OCI-LY7 (cell line): ENCODE results near the gene FABP1.
A peak's percentile ranks its signal among the peaks of the same experiment; 100 is the strongest.

Source experiments
- EZH2phosphoT487 ChIP-seq: fragments of 200-600 bp; sonication (generic); IDR thresholded peaks from 2 replicates; pipeline ENCODE4 v1.6.1; 2018; ENCODE audit warnings: low read depth, borderline replicate concordance, mild to moderate bottlenecking, mixed run types, antibody characterized with exemption, low read length, moderate library complexity, mixed read lengths
- TF ChIP-seq, protein P1 (sequence below): fragments of 200-600 bp; sonication (generic); conservative IDR thresholded peaks from 2 replicates; pipeline ENCODE4 v1.5.1; 2014; ENCODE audit warnings: mild to moderate bottlenecking, antibody characterized with exemption, low read length, moderate library complexity, mixed read lengths

DNA sequence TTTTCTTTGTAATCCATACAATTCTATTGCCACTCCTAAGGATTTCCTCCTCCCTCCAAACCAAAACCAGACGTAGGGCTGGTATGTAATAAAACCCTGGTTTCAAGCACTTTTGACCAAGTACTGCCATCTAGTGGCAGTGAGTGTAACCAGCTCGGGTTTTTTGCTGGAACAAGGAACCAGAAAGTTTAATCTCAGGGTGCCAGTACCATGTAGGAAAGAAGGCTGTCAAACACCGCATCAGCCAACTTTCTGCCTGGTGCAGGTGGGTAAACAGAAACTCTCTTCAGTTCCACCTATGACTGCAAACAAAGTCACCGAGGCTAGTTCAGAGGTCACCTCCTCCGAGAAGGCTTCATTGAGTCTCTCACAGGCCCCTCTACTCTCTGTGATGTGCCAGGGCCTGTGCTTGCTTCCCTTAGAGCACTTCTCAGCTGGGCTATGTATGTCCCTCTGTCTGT, 32.1 kb upstream of the FABP1 start:
- TF ChIP-seq, protein P1, sequence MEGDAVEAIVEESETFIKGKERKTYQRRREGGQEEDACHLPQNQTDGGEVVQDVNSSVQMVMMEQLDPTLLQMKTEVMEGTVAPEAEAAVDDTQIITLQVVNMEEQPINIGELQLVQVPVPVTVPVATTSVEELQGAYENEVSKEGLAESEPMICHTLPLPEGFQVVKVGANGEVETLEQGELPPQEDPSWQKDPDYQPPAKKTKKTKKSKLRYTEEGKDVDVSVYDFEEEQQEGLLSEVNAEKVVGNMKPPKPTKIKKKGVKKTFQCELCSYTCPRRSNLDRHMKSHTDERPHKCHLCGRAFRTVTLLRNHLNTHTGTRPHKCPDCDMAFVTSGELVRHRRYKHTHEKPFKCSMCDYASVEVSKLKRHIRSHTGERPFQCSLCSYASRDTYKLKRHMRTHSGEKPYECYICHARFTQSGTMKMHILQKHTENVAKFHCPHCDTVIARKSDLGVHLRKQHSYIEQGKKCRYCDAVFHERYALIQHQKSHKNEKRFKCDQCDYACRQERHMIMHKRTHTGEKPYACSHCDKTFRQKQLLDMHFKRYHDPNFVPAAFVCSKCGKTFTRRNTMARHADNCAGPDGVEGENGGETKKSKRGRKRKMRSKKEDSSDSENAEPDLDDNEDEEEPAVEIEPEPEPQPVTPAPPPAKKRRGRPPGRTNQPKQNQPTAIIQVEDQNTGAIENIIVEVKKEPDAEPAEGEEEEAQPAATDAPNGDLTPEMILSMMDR, result peak; percentile 95
- TF ChIP-seq EZH2phosphoT487, result no peak
